Activated naive CD4-positive, alpha-beta T cell treated with anti-CD3 and anti-CD28 coated beads, Interleukin-2, amount 50 U/mL, for 72 hours (primary cell): ENCODE measurements around the gene DHCR7. TPM values are rescaled to one million over a fixed set of nuclear protein-coding genes. Genes with fewer than 3 reads are reported as not detected.
A peak's percentile ranks its signal among the peaks of the same experiment; 100 is the strongest.

Experiments
- ATAC-seq, 2 donors: fragments of 150-1000 bp; cut with Tn5 transposase; 2 replicates each; pipeline ENCODE4 v1.10.0; 2021; ENCODE audit warnings: mild to moderate bottlenecking in 2 of 2, moderate library complexity in 2 of 2
- DNase-seq, 2 donors: peaks; one replicate each; pipeline ENCODE4 v3.0.0; 2021 to 2022; ENCODE audit warnings: low spot score in 2 of 2
- H3K27ac Mint-ChIP-seq, 2 donors: one replicate each; pipeline ENCODE4 v1.8.0; 2022; ENCODE audit warnings: mild to moderate bottlenecking in 2 of 2, mixed read lengths in 2 of 2
- H3K36me3 Mint-ChIP-seq, 2 donors: one replicate each; pipeline ENCODE4 v1.8.0; 2022; ENCODE audit warnings: mixed read lengths in 2 of 2
- H3K9me3 Mint-ChIP-seq, 2 donors: one replicate each; pipeline ENCODE4 v1.8.0; 2022; ENCODE audit warnings: mixed read lengths in 2 of 2
- total RNA-seq, 2 donors: library from RNA; stranded (reverse); gene quantifications; one replicate each; pipeline ENCODE4 v1.2.3, GENCODE V29; 2022

DHCR7 gene
- total RNA-seq, 2 donors from 2014 or later, result 41.4 to 54.1 TPM

GRCh38 chr11:71451596-71452198 lies 3.5 kb upstream of the DHCR7 start:
- Mint-ChIP-seq H3K9me3 (no peaks in the 10 kb centered on the region), H3K36me3 (peaks cover 28 to 43% of the 10 kb centered on the region in 2 donors), H3K27ac (peak overlapping the region; percentile 86 to 92)
- DNase-seq (no peak), ATAC-seq (no peak)

DNA sequence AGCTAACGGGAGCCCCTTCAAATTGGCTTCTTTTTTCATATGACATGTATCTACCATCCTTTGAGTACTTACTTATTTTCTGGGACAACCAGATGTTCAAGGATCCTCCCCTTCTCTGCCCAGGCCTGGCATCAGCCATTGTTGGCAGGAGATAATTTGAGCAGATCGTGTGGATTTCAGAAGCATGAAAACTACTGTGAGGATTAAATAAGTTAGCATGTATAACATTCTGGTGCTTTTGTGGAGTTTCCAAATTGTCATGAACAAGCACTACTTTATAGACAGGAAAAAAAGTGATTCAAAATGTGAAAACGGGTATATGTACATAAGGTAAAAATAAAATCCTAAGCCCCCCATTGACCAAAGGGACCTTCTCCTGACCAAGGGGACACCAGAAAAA lies 2.7 kb upstream of the DHCR7 start:
- ATAC-seq (no peak), DNase-seq (no peak)
- peak overlapping the region in 1 of 2 donors; percentile 30 for H3K27ac Mint-ChIP-seq
- peaks cover 29 to 43% of the 10 kb centered on the region in 2 donors for H3K36me3 Mint-ChIP-seq
- H3K9me3 Mint-ChIP-seq, result no peaks in the 10 kb centered on the region

DNA sequence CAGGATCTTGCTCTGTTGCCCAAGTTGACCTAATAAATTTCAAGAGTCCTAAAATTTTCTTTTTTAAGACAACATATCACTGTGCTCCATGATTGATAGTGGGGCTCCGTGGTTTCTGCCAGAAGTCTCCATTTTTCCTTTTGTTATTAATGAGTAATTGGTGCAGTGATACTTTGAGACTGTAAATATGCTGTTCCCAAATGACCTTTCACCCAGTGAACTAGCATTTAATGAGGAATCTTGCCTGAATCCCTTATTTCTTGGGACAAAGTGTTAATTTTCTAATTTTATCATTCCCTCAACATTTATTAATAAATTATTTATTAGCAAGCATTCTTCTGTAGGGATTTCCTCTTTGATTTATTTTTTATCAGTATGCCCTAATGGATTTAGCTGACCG lies 2.3 kb upstream of the DHCR7 start:
- Mint-ChIP-seq H3K36me3 (peaks cover 30 to 45% of the 10 kb centered on the region in 2 donors), H3K9me3 (no peaks in the 10 kb centered on the region), H3K27ac (peak overlapping the region in 1 of 2 donors; percentile 30)
- DNase-seq (no peak), ATAC-seq (no peak)

DNA sequence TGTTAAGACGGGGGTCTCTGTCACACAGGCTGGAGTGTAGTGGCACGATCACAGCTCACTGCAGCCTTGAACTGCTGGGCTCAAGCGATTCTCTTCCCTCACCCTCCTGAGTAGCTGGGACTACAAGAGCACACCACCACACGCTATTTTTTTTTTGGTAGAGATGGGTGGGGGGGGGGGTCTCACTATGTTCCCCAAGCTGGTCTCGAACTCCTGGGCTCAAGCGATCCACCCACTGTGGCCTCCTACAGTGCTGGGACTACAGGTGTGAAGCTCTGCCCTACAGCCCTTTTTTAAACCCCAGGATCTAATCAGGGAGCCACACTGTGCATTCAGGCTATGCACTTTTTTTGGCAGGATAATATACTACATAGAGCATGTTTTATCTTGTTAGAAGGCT lies 1.4 kb upstream of the DHCR7 start:
- DNase-seq, result no peak
- Mint-ChIP-seq H3K36me3 (peaks cover 39 to 47% of the 10 kb centered on the region in 2 donors), H3K9me3 (no peaks in the 10 kb centered on the region), H3K27ac (peak overlapping the region; percentile 81 to 94)
- no peak for ATAC-seq

- H3K36me3 Mint-ChIP-seq, result peaks cover 35 to 38% of the 10 kb centered on the region in 2 donors
Observed at GRCh38 chr11:71447791-71448256, 369 bp downstream of the DHCR7 start.

DNA sequence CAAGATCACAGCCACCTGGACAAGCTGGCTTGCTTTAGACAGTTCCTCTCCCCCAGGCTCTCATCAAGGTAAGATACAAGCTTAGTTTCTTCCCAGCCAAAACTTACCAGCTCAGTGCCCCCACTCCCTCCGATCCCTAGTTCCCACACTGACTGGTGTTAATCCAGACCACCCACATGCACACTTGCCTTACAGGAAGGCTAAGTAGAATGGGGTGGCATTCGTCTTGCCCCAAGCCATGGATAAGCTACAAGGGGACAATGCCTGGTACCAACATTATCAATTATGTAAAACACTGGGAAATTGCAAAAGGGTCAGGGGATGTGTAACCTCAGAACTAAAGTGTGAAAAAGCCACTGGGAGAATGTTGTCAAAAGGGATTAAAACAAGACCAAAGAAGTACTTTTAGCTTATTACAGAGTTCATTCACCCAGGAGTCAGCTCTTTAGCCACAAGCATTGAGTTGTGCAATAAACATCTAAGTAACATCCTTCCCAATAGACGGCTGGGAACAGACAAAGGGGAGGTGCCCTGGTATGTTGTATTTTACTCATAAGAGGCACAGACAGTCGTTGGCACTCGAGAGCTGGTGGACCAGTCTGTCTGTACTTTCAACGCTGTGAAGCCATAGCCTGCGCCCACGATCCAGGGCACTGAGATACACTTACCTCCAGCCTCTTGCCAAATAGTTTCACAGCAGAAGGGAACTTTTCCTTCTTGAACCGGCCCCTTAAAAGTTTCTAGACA lies 1.1 kb downstream of the DHCR7 start:
- DNase-seq (no peak), ATAC-seq (no peak)
- Mint-ChIP-seq H3K9me3 (no peaks in the 10 kb centered on the region), H3K36me3 (peaks cover 38% of the 10 kb centered on the region in 2 donors), H3K27ac (peak overlapping the region; percentile 90 to 94)

More at GRCh38 chr11:71447791-71448256, 369 bp downstream of the DHCR7 start:
- Mint-ChIP-seq H3K9me3 (no peaks in the 10 kb centered on the region), H3K27ac (peak overlapping the region; percentile 90 to 94)
- DNase-seq, result peak in 1 of 2 donors; percentile 35
- peak; percentile 12 to 33 for ATAC-seq

GRCh38 chr11:71446150-71446549 lies 2.0 kb downstream of the DHCR7 start:
- Mint-ChIP-seq H3K9me3 (no peaks in the 10 kb centered on the region), H3K27ac (peak overlapping the region in 1 of 2 donors; percentile 31), H3K36me3 (peaks cover 38 to 39% of the 10 kb centered on the region in 2 donors)
- no peak for DNase-seq
- ATAC-seq, result no peak

DNA sequence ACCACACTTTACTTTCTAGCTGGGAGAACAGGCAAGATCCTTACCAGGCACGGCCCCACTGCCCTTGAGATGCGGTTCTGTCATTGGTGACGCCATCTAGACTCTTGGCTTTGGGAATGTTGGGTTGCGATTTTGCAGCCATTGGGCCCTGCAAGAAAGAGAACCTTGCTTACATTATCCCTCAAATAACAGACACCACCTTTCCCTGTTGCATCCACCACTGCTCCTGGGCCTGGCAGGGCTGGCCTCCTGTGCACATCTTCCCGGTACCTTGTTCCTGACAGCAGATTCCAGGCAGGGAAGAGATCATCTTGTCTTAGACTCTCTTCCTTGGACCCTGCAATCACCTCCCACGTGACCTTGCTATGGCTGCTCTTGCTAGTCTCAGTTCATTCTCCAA lies 3.4 kb downstream of the DHCR7 start:
- DNase-seq (no peak), ATAC-seq (no peak)
- H3K27ac Mint-ChIP-seq, result no peak overlapping the region
- peaks cover 42% of the 10 kb centered on the region in 2 donors for H3K36me3 Mint-ChIP-seq
- H3K9me3 Mint-ChIP-seq, result no peaks in the 10 kb centered on the region

DNA sequence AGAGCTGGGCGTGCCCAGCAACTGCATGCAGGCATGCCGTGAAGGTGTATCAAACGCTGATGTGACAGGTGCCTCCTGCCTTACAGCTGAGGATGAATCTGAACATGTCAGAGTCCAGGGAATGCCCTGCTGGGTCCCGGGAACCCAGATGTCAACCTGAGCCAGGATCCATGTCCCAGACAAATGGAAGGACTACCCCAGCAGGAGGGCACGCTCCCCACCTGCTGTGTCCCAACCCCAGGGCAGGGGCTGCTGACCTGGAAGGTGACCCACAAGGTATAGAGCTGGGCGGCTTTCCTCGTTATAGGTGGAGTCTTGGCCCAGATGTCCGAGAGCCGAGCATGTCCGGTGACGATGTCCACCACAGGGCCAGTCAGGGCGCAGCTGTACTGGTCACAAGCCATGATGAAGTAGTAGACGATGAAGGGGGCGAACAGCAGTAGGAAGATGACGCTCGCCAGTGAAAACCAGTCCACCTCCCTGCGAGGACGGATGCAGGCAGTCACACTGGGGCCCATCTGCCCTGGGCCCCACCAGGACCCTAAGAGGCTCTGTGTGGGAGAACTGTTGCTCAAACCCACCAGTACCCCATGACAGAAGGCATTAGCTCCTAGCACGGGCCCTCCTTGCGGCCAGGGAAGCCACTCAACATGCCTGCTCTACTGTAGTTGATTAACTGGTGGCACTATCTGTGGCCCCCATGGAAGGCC lies 4.3 kb downstream of the DHCR7 start:
- ATAC-seq, result no peak
- Mint-ChIP-seq H3K27ac (no peak overlapping the region), H3K36me3 (peaks cover 38 to 42% of the 10 kb centered on the region in 2 donors)

DNA sequence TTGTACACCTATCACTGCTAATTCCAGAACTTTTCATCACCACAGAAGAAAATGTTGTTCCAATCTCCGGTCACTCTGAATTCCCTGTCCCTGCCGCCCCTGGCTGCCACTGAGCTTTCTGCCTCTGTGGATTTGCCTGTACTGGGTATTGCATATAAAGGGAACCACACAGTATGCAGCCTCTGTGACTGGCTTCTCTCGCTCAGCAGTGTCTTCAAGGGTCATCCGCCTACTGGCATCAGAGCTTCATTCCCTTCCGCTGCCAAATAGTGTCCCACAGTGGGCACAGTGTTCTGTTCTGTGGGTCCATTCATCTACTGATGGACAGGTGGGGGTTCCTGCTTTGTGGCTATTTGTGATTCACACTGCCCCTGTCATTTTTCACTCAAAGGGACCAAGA lies 5.3 kb downstream of the DHCR7 start:
- Mint-ChIP-seq H3K36me3 (peaks cover 33 to 42% of the 10 kb centered on the region in 2 donors), H3K27ac (no peak overlapping the region), H3K9me3 (no peaks in the 10 kb centered on the region)
- DNase-seq (no peak), ATAC-seq (no peak)

More for the DNA sequence above, 4.3 kb downstream of the DHCR7 start:
- no peak for DNase-seq
- H3K9me3 Mint-ChIP-seq, result no peaks in the 10 kb centered on the region

DNA sequence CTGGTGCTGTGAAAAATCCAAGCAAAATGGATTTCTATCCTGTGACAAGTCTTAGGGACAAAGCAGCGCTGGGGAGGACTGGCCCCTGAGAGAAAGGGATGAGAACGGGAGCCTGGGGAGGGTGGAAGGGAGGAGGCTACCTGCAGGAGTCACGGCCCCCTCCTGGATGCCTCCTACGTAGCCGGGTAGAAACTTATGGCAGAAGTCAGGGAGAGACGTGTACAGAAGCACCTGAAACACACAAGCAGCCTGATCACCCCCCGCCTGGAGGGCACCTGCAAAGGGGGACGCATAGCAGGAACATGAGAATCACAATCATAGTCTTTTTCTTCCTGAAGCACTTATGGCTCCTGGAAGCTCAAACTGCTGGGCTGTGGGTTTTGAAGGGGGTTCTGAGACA lies 6.1 kb downstream of the DHCR7 start:
- no peaks in the 10 kb centered on the region for H3K9me3 Mint-ChIP-seq
- no peak overlapping the region for H3K27ac Mint-ChIP-seq
- peaks cover 27 to 34% of the 10 kb centered on the region in 2 donors for H3K36me3 Mint-ChIP-seq
- no peak for ATAC-seq
- no peak for DNase-seq

DNA sequence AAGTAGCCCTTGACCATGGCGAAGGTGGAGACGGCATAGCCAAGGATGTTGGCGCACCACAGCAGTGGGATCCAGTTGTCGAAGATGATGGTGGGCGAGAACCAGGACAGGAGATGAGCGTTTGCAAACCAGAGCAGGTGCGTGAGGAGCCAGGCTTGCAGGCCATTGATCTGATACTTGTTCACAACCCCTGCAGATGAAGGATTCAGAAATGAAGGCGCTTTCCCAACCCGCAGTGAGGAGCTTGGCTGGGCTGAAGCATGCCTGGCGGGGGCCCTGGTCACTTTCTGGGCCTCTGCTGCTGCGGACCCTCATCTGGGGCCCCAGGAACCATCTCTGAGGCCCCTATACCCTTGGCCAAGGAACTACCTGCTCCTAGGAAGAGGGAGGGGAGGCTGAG lies 6.9 kb downstream of the DHCR7 start:
- peaks cover 23 to 26% of the 10 kb centered on the region in 2 donors for H3K36me3 Mint-ChIP-seq
- no peak for ATAC-seq

DNA sequence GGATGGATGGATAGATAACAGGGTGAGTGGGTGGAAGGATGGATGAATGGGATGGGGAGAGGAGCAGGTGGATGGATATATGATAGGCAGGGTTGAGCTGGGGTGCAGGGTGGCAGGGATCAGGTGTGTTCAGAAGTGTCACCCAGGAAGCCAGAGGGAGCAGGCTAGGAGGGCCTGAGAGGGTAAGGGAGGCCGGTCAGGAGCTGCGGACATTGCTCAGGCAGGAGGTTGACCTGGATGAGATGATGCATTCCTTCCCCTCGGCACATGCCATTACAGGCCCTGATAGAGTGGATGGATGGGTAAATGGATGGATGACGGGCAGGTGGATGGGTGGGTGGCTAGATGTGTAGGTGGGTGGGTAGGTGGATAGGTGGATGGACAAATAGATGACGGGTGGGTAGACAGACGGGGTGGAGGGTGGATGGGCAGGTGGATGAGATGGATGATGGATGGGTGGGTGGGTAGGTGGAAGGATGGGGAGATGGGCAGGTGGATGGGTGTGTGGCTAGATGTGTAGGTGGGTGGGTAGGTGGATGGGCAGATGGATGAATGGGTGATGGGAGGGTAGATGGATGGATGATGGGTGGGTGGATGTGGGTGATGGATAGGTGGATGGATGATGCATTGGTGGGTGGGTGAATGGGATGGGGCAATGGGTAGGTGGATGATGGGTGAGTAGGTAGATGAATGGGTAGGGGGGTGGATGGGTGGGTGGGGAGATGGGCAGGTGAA lies 8.0 kb downstream of the DHCR7 start:
- Mint-ChIP-seq H3K9me3 (no peaks in the 10 kb centered on the region), H3K36me3 (peaks cover 15 to 16% of the 10 kb centered on the region in 2 donors), H3K27ac (no peak overlapping the region)
- ATAC-seq (no peak), DNase-seq (no peak)

More for the DNA sequence above, 6.9 kb downstream of the DHCR7 start:
- Mint-ChIP-seq H3K9me3 (no peaks in the 10 kb centered on the region), H3K27ac (no peak overlapping the region)
- DNase-seq, result no peak

- no peaks in the 10 kb centered on the region for H3K9me3 Mint-ChIP-seq
- no peak for DNase-seq
- no peak overlapping the region for H3K27ac Mint-ChIP-seq
- no peak for ATAC-seq
- peaks cover 9 to 15% of the 10 kb centered on the region in 2 donors for H3K36me3 Mint-ChIP-seq
Observed at GRCh38 chr11:71438650-71439049, 9.5 kb downstream of the DHCR7 start.

DNA sequence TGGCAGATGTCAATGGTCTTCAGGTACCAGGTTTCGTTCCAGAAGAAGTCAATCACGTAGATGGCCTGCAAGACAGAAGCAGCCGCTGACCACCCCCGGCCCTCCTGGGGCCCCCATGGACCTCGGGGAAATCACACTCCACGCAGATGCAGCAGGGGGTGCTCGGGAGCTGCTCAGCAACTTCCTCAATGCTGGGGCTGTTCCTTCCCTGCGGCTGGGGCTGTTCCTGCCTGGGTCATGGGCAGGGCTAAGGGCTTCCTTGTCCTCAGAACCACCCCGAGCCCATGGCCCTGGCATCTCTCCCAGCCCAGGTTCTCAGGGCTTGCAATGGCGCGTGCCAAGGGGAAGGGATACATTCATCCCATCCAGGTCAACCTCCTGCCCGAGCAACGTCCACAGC lies 10.3 kb downstream of the DHCR7 start:
- no peaks in the 10 kb centered on the region for H3K9me3 Mint-ChIP-seq
- H3K27ac Mint-ChIP-seq, result no peak overlapping the region
- ATAC-seq, result no peak
- peaks cover 7 to 15% of the 10 kb centered on the region in 2 donors for H3K36me3 Mint-ChIP-seq
- DNase-seq, result no peak

DNA sequence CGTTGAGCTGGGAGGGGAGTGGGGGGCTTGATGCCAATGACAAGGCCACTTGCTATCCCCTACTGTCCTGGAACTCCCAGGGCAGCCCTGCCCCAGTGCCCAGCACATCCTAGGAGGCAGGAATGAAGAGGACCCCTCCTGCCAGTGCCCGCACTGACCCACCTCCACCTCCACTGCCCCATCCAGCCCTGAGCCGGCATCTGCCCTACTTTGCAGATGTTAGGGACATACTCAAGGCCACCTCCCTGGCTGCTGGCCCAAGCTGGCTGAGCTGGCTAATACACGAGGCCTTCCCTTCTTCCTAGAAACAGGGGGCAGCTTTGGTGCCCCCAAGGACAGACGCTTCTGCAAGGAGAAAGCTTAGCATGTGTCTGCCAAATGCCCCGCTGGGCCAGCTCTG lies 10.8 kb downstream of the DHCR7 start:
- Mint-ChIP-seq H3K27ac (no peak overlapping the region), H3K36me3 (peaks cover 4 to 15% of the 10 kb centered on the region in 2 donors), H3K9me3 (no peaks in the 10 kb centered on the region)
- DNase-seq, result no peak
- no peak for ATAC-seq
